PC-3 (cell line): Measurements from ENCODE around the gene SHROOM3.

Experiments
- CTCF ChIP-seq: fragments of 300-600 bp; sonication (generic); conservative IDR thresholded peaks from 2 replicates; pipeline ENCODE4 v1.5.1; 2017; ENCODE audit warnings: antibody characterized with exemption, low read depth, mild to moderate bottlenecking, low read length
- EZH2 ChIP-seq: fragments of 300-600 bp; sonication (generic); IDR thresholded peaks from one replicate; pipeline ENCODE4 v1.6.1; 2017; ENCODE audit warnings: antibody characterized with exemption, mild to moderate bottlenecking, low read length; ENCODE audit not compliant: unreplicated experiment

- TF ChIP-seq CTCF: no peak
- TF ChIP-seq EZH2: no peak
Measured at GRCh38 chr4:76616526-76616925, 181.5 kb downstream of the SHROOM3 start.
